Hepatocyte (in vitro differentiated cells): ENCODE measurements around the gene UGT1A4. TPM values are rescaled to one million over a fixed set of nuclear protein-coding genes. Genes with fewer than 3 reads are reported as not detected.

Experiments used
- DNase-seq: peaks from one replicate; pipeline ENCODE4 v3.0.0-alpha.2; 2016; ENCODE audit warnings: low spot score
- H2AFZ ChIP-seq: fragments of 200-600 bp; sonication (generic); 2 replicates; pipeline ENCODE4 v1.6.0; 2016; ENCODE audit warnings: antibody characterized with exemption, mild to moderate bottlenecking
- H3K27ac ChIP-seq: fragments of 200-600 bp; sonication (generic); 2 replicates; pipeline ENCODE4 v1.5.1; 2016; ENCODE audit warnings: mild to moderate bottlenecking
- H3K27me3 ChIP-seq: fragments of 200-600 bp; sonication (generic); 2 replicates; pipeline ENCODE4 v1.6.1; 2016
- H3K36me3 ChIP-seq: fragments of 200-600 bp; sonication (generic); replicated peaks from 2 replicates; pipeline ENCODE4 v1.5.1; 2016; ENCODE audit warnings: low read depth; ENCODE audit not compliant: insufficient read depth
- H3K4me1 ChIP-seq: fragments of 200-600 bp; sonication (generic); 2 replicates; pipeline ENCODE4 v1.5.1; 2016; ENCODE audit warnings: mild to moderate bottlenecking, moderate library complexity; ENCODE audit not compliant: insufficient read depth
- H3K4me2 ChIP-seq: fragments of 200-600 bp; sonication (generic); 2 replicates; pipeline ENCODE4 v1.6.0; 2016
- H3K4me3 ChIP-seq: fragments of 200-600 bp; sonication (generic); 2 replicates; pipeline ENCODE4 v1.5.1; 2016; ENCODE audit warnings: mild to moderate bottlenecking
- H3K79me2 ChIP-seq: fragments of 200-600 bp; sonication (generic); 2 replicates; pipeline ENCODE4 v1.6.0; 2017; ENCODE audit warnings: mild to moderate bottlenecking
- H3K9me2 ChIP-seq: fragments of 200-600 bp; sonication (generic); replicated peaks from 2 replicates; pipeline ENCODE4 v1.6.0; 2017; ENCODE audit warnings: mild to moderate bottlenecking; ENCODE audit not compliant: insufficient read depth
- H3K9me3 ChIP-seq: fragments of 200-600 bp; sonication (generic); 2 replicates; pipeline ENCODE4 v1.5.1; 2016; ENCODE audit warnings: low read depth, mild to moderate bottlenecking
- H4K20me1 ChIP-seq: fragments of 200-600 bp; sonication (generic); 2 replicates; pipeline ENCODE4 v1.6.0; 2016; ENCODE audit warnings: mild to moderate bottlenecking; ENCODE audit not compliant: insufficient read depth, poor library complexity, severe bottlenecking
- CTCF ChIP-seq: fragments of 200-600 bp; sonication (generic); IDR thresholded peaks from 2 replicates; pipeline ENCODE4 v1.5.1; 2016; ENCODE audit warnings: antibody characterized with exemption, mild to moderate bottlenecking; ENCODE audit not compliant: poor library complexity
- EZH2 ChIP-seq: fragments of 200-600 bp; sonication (generic); IDR thresholded peaks from 2 replicates; pipeline ENCODE4 v1.6.1; 2016; ENCODE audit warnings: antibody characterized with exemption, mild to moderate bottlenecking, borderline replicate concordance
- EZH2phosphoT487 ChIP-seq: fragments of 200-600 bp; sonication (generic); IDR thresholded peaks from one replicate; pipeline ENCODE4 v1.6.1; 2018; ENCODE audit warnings: antibody characterized with exemption, mild to moderate bottlenecking, low read depth, moderate library complexity; ENCODE audit not compliant: unreplicated experiment, severe bottlenecking
- WGBS: methylation state at CpG from one replicate; pipeline ENCODE4 v1.1.6; 2016; ENCODE audit warnings: low lambda C conversion rate; ENCODE audit errors: missing lambda C conversion rate; 5-methylcytosine and 5-hydroxymethylcytosine counted together
- polyA plus RNA-seq: library from polyadenylated mRNA; unstranded; fragments of >200 nt; fragmentation: Nextera tagmentation; extraction: Ambion mirVana; gene quantifications from 2 replicates; pipeline ENCODE4 v1.2.1, GENCODE V29; 2016
- total RNA-seq: library from RNA; depleted of rRNA; stranded (reverse); fragments of >200 nt; gene quantifications from 2 replicates; pipeline ENCODE4 v1.2.3, GENCODE V29; 2014

Gene UGT1A4
- total and polyA plus RNA-seq, 2 experiments from 2014 or later, result not detected

DNA sequence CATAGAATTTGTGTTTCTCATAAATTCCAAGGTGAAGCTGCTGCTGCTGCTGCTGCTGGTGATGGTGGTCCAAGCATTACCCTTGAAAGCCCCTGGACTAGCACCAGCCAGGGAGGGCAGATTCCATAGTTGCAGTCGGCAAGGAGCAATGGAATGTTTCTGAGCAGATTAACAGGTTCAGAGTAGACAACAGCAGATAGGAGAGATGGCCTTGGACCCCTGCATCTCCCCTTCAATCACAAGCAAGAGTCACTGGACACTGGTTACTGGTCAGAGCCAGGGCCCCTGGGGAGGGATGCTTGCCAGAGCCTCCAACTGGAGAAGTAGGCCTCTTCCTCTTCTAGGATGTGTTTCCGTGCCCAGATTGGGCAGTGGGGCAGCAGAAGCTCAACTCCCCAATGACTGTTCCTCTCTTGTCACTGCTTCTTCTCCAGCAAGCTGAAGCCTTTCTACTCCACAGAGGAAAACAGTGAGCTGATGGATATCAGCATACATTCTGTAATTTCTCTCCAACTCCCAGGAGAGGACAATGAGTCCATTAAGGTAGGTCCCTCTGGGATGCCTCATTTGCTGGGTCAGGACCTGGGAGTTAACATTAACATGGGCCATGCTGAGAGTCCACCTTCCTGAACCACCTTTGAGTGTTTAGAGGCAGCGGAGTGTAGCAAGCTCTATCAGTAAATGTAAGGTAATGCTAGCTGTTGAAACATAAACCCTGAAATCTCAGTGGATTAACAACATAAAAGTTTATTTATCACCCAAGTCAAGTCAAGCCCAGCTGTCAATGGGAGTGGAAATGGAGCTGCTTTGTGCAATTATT is 94.9 kb downstream of the UGT1A4 start:
- H3K27ac ChIP-seq, result no peak overlapping the region
- H3K79me2 ChIP-seq, result no peaks in the 10 kb centered on the region
- no peaks in the 10 kb centered on the region for H3K27me3 ChIP-seq
- H3K9me3 ChIP-seq, result no peaks in the 10 kb centered on the region
- no peaks in the 10 kb centered on the region for H4K20me1 ChIP-seq
- TF ChIP-seq EZH2phosphoT487 (no peak), EZH2 (no peak), CTCF (no peak)
- no peak overlapping the region for H2AFZ ChIP-seq
- no peaks in the 10 kb centered on the region for H3K36me3 ChIP-seq
- WGBS, result 79% methylated on average over 3 of the region's 3 CpGs
- H3K4me2 ChIP-seq, result no peak overlapping the region
- H3K4me1 ChIP-seq, result peaks cover 10% of the 10 kb centered on the region
- H3K4me3 ChIP-seq, result no peak overlapping the region
- H3K9me2 ChIP-seq, result no peaks in the 10 kb centered on the region
- DNase-seq, result no peak

DNA sequence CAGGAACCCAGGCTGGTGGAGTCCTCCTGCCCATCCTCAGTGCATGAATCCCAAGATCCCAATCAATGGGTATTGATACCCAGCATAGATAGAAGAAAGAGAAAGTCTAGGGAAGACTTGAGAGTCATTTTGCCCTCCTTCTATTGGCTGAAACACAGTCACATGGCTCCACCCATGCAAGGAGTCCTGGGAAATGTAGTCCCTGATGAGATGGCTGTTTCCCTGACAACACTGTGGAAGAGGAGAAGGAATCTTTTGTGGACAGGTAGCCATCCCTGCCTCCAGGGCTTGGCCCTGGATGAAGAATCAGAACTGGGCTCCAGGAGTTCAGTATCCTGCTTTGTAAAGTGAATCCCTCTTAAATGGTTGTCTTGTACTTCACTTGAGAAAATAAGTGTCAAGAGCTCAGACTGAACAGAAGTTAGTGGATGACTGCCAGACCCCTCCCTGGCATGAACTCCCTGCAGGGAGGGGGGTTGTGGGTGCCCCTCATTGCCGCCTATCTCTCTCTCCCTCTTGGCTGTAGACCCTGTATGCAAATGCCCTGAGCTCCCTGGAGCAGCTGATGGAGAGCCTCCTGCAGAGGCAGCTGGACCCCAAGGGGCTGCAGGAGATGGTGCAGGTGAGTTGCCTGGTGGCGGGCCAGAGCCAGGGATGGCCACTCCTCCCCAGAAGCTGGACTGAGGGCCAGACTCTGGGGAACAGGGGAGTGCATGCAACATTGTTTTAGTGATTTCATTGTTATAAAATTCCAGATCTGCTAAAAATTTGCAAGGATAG is 95.7 kb downstream of the UGT1A4 start:
- 78% methylated on average over 2 of the region's 2 CpGs for WGBS

DNA sequence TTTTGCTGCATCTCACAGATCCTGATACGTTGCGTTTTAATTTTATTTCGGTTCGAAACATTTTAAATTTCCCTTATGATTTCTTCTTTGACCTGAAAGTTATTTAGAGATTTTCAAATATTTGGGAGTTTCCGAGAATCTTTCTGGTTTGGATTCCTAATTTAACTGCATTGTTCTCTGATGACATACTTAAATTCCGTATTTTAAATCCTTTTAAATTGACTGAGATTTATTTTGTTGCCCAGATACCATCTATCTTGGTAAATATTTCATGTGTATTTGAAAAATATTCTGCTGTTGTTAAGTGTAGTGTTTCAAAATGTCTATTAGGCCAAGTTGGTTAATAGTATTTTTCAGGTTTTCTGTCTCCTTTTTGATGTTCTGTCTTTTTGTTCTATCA is 97.3 kb downstream of the UGT1A4 start:
- no peak overlapping the region for H3K27ac ChIP-seq
- peaks cover 10% of the 10 kb centered on the region for H3K4me1 ChIP-seq
- DNase-seq, result no peak
- H3K27me3 ChIP-seq, result no peaks in the 10 kb centered on the region
- no peak overlapping the region for H2AFZ ChIP-seq
- H3K79me2 ChIP-seq, result no peaks in the 10 kb centered on the region
- no peaks in the 10 kb centered on the region for H3K9me3 ChIP-seq
- TF ChIP-seq EZH2 (no peak), CTCF (no peak), EZH2phosphoT487 (no peak)
- H3K36me3 ChIP-seq, result no peaks in the 10 kb centered on the region
- no peak overlapping the region for H3K4me3 ChIP-seq
- H3K9me2 ChIP-seq, result no peaks in the 10 kb centered on the region
- WGBS, result 84% methylated on average over 6 of the region's 6 CpGs
- no peak overlapping the region for H3K4me2 ChIP-seq
- H4K20me1 ChIP-seq, result no peaks in the 10 kb centered on the region

More for the DNA sequence above, 95.7 kb downstream of the UGT1A4 start:
- no peaks in the 10 kb centered on the region for H3K79me2 ChIP-seq
- H3K9me2 ChIP-seq, result no peaks in the 10 kb centered on the region
- no peak overlapping the region for H2AFZ ChIP-seq
- no peaks in the 10 kb centered on the region for H3K27me3 ChIP-seq
- no peaks in the 10 kb centered on the region for H3K36me3 ChIP-seq
- no peak overlapping the region for H3K4me2 ChIP-seq
- H3K27ac ChIP-seq, result no peak overlapping the region
- H3K9me3 ChIP-seq, result no peaks in the 10 kb centered on the region
- no peak overlapping the region for H3K4me3 ChIP-seq
- no peak for DNase-seq
- TF ChIP-seq CTCF (no peak), EZH2phosphoT487 (no peak), EZH2 (no peak)
- no peaks in the 10 kb centered on the region for H4K20me1 ChIP-seq
- peaks cover 10% of the 10 kb centered on the region for H3K4me1 ChIP-seq
